C4-2B (cell line): ENCODE data around the gene CEBPZ.

Experiments used
- H3K27ac ChIP-seq: fragments of 450-650 bp; 2 replicates; pipeline ENCODE4 v1.5.1; 2017
- CTCF ChIP-seq: fragments of 450-650 bp; conservative IDR thresholded peaks from 2 replicates; pipeline ENCODE4 v1.5.1; 2017; ENCODE audit warnings: mild to moderate bottlenecking
- ZFX ChIP-seq: fragments of 450-650 bp; IDR thresholded peaks from 2 replicates; pipeline ENCODE4 v1.6.1; 2017

The CEBPZ gene

GRCh38 chr2:37231241-37232130 lies at the start of gene CEBPZ, which contains the start of gene NDUFAF7:
CEBPZ (minus strand) TSS chr2:37231596; CDS start chr2:37231567, 29 bp downstream.
NDUFAF7 (plus strand) TSS chr2:37231658; CDS start chr2:37231706, 48 bp downstream.
- TF ChIP-seq ZFX (no peak), CTCF (no peak)
- H3K27ac ChIP-seq: peak within 1 kb of the TSS; percentile 90

- no peak overlapping the region for H3K27ac ChIP-seq
- TF ChIP-seq CTCF: no peak
- no peak for TF ChIP-seq ZFX
Measured at GRCh38 chr2:37276291-37276690, 44.9 kb upstream of the CEBPZ start.

GRCh38 chr2:37274359-37274965 lies 43.1 kb upstream of the CEBPZ start:
- H3K27ac ChIP-seq: no peak overlapping the region
- TF ChIP-seq ZFX: no peak
- no peak for TF ChIP-seq CTCF

GRCh38 chr2:37271376-37272067 lies 40.1 kb upstream of the CEBPZ start:
- TF ChIP-seq CTCF: no peak
- no peak for TF ChIP-seq ZFX
- no peak overlapping the region for H3K27ac ChIP-seq

GRCh38 chr2:37268111-37268510 lies 36.7 kb upstream of the CEBPZ start:
- TF ChIP-seq CTCF (no peak), ZFX (no peak)
- H3K27ac ChIP-seq: no peak overlapping the region

- H3K27ac ChIP-seq: no peak overlapping the region
- TF ChIP-seq CTCF: no peak
- TF ChIP-seq ZFX: no peak
Measured at GRCh38 chr2:37267685-37268084, 36.3 kb upstream of the CEBPZ start.

GRCh38 chr2:37263839-37264238 lies 32.4 kb upstream of the CEBPZ start:
- H3K27ac ChIP-seq: no peak overlapping the region
- no peak for TF ChIP-seq ZFX
- no peak for TF ChIP-seq CTCF
